HG02759 (cell line): ENCODE measurements around the gene FN1.

Experiments
- ATAC-seq: cut with Tn5 transposase; IDR thresholded peaks from one replicate; pipeline ENCODE4 v1.9.1; 2021; ENCODE audit warnings: mild to moderate bottlenecking, moderate library complexity; ENCODE audit not compliant: unreplicated experiment

The FN1 gene

GRCh38 chr2:215388002-215388728, 47.7 kb downstream of the FN1 start:
- no peak for ATAC-seq

GRCh38 chr2:215386566-215386965, 49.3 kb downstream of the FN1 start:
- ATAC-seq = no peak

GRCh38 chr2:215384710-215385109, 51.2 kb downstream of the FN1 start:
- no peak for ATAC-seq

- ATAC-seq = no peak
Measured at GRCh38 chr2:215383652-215384279, 52.1 kb downstream of the FN1 start.

GRCh38 chr2:215382480-215382879, 53.4 kb downstream of the FN1 start:
- ATAC-seq = no peak

GRCh38 chr2:215382011-215382410, 53.9 kb downstream of the FN1 start:
- ATAC-seq = no peak

- ATAC-seq = no peak
Measured at GRCh38 chr2:215380699-215381098, 55.2 kb downstream of the FN1 start.

- ATAC-seq = no peak
Measured at GRCh38 chr2:215379948-215380347, 55.9 kb downstream of the FN1 start.

GRCh38 chr2:215379039-215379438, 56.8 kb downstream of the FN1 start:
- ATAC-seq = no peak

- no peak for ATAC-seq
Measured at GRCh38 chr2:215378045-215378444, 57.8 kb downstream of the FN1 start.

- ATAC-seq = no peak
Measured at GRCh38 chr2:215377283-215377682, 58.6 kb downstream of the FN1 start.

- ATAC-seq = no peak
Measured at GRCh38 chr2:215376103-215376780, 59.6 kb downstream of the FN1 start.

GRCh38 chr2:215375467-215375830, 60.4 kb downstream of the FN1 start:
- ATAC-seq = no peak

- ATAC-seq = no peak
Measured at GRCh38 chr2:215374642-215375466, 61.0 kb downstream of the FN1 start.

- ATAC-seq = no peak
Measured at GRCh38 chr2:215374002-215374401, 61.9 kb downstream of the FN1 start.

GRCh38 chr2:215372968-215373649, 62.8 kb downstream of the FN1 start:
- ATAC-seq = no peak

- ATAC-seq = no peak
Measured at GRCh38 chr2:215371915-215372897, 63.7 kb downstream of the FN1 start.

GRCh38 chr2:215370112-215370965, 65.5 kb downstream of the FN1 start:
- ATAC-seq = no peak
